K562 (cell line): ENCODE data around the gene MARCHF5. TPM values are rescaled to one million over a fixed set of nuclear protein-coding genes. Genes with fewer than 3 reads are reported as not detected.

ENCODE experiments used
- CBFA2T2 ChIP-seq: fragments of 450-650 bp; conservative IDR thresholded peaks from 2 replicates; pipeline ENCODE4 v1.6.1; 2017; ENCODE audit warnings: mild to moderate bottlenecking
- GATAD2A ChIP-seq: fragments of 450-650 bp; IDR thresholded peaks from 2 replicates; pipeline ENCODE4 v1.6.1; 2017
- LEF1 ChIP-seq: fragments of 450-650 bp; IDR thresholded peaks from 2 replicates; pipeline ENCODE4 v1.6.1; 2016; ENCODE audit warnings: mild to moderate bottlenecking
- NCOA1 ChIP-seq: fragments of 450-650 bp; IDR thresholded peaks from 2 replicates; pipeline ENCODE4 v1.6.1; 2016; ENCODE audit warnings: low read depth
- PBX2 ChIP-seq, 2 experiments: IDR thresholded peaks in 1 of 2; conservative IDR thresholded peaks in 1 of 2; 2 replicates each; pipeline ENCODE4 v1.6.1; 2016; ENCODE audit warnings: low read depth in 2 of 2, mild to moderate bottlenecking in 1 of 2, missing compliant biosample characterization in 1 of 2, missing genetic modification characterization in 1 of 2, moderate library complexity in 1 of 2
- PYGO2 ChIP-seq: fragments of 450-650 bp; IDR thresholded peaks from 2 replicates; pipeline ENCODE4 v1.6.1; 2016; ENCODE audit warnings: mild to moderate bottlenecking, missing genetic modification characterization, moderate library complexity, missing compliant biosample characterization
- RBM15 ChIP-seq: fragments of 200-400 bp; formaldehyde crosslinking; IDR thresholded peaks from 2 replicates; pipeline ENCODE4 v1.6.1; 2018; ENCODE audit warnings: mild to moderate bottlenecking, low read length, moderate library complexity; ENCODE audit not compliant: insufficient read depth
- SAP30 ChIP-seq: fragments of 200-600 bp; sonication (generic); IDR thresholded peaks from 2 replicates; pipeline ENCODE4 v1.6.1; 2012; ENCODE audit warnings: borderline replicate concordance, low read depth, mild to moderate bottlenecking, moderate library complexity, low read length, control low read depth, inconsistent platforms; ENCODE audit not compliant: insufficient read depth, poor library complexity, severe bottlenecking
- TBL1XR1 ChIP-seq, 2 experiments: IDR thresholded peaks; 2 replicates each; pipeline ENCODE4 v1.6.1; 2012; ENCODE audit warnings: improper control_type of control experiment in 2 of 2, low read length in 2 of 2, mild to moderate bottlenecking in 1 of 2
- ZNF232 ChIP-seq: sonication (generic); formaldehyde crosslinking; IDR thresholded peaks from 2 replicates; pipeline ENCODE4 v1.8.0; 2022; ENCODE audit warnings: mild to moderate bottlenecking, missing genetic modification reagents
- ZNF263 ChIP-seq: sonication (generic); formaldehyde crosslinking; IDR thresholded peaks from 2 replicates; pipeline ENCODE4 v1.8.0; 2022; ENCODE audit warnings: mild to moderate bottlenecking, missing genetic modification reagents, borderline replicate concordance
- ZNF76 ChIP-seq: fragments of 250-450 bp; sonication (Bioruptor Pico); IDR thresholded peaks from 2 replicates; pipeline ENCODE4 v1.4.0; 2020; ENCODE audit warnings: mild to moderate bottlenecking, moderate library complexity, borderline replicate concordance
- polyA plus RNA-seq, 8 experiments: library from polyadenylated mRNA; depleted of rRNA in 4 of 8; stranded (reverse) in 5 of 8; unstranded in 3 of 8; fragments of >200 nt; fragmentation: Nextera tagmentation in 2 of 8; fragmentation: Illumina TruSeq in 1 of 8; extraction: Ambion mirVana in 2 of 8; extraction: Trizol in 1 of 8; gene quantifications; 2 replicates each; pipeline versions ENCODE4 v1.2.1 to v1.2.3, GENCODE V29; 2011 to 2014; ENCODE audit warnings: inconsistent platforms in 1 of 8, missing spikeins in 1 of 8
- total RNA-seq, 7 experiments: library from RNA; depleted of rRNA in 6 of 7; stranded (reverse); fragments of >200 nt in 6 of 7; fragmentation: Illumina TruSeq in 2 of 7; extraction: Trizol in 2 of 7; gene quantifications; 2 replicates each; pipeline versions ENCODE4 v1.2.1 to v1.2.3, GENCODE V29; 2011 to 2021; ENCODE audit warnings: low replicate concordance in 1 of 7
- TF ChIP-seq, protein P1 (sequence below): sonication (generic); IDR thresholded peaks from 2 replicates; pipeline ENCODE4 v1.6.1; 2016
- TF ChIP-seq, protein P2 (sequence below): fragments of 450-650 bp; IDR thresholded peaks from 2 replicates; pipeline ENCODE4 v1.6.1; 2016

The MARCHF5 gene
- total and polyA plus RNA-seq, 9 of the 15 experiments (the other 6 are each of a cell fraction or from before 2014, with no cell fraction given): 3.4 to 27.2 (median 11.5) TPM

DNA sequence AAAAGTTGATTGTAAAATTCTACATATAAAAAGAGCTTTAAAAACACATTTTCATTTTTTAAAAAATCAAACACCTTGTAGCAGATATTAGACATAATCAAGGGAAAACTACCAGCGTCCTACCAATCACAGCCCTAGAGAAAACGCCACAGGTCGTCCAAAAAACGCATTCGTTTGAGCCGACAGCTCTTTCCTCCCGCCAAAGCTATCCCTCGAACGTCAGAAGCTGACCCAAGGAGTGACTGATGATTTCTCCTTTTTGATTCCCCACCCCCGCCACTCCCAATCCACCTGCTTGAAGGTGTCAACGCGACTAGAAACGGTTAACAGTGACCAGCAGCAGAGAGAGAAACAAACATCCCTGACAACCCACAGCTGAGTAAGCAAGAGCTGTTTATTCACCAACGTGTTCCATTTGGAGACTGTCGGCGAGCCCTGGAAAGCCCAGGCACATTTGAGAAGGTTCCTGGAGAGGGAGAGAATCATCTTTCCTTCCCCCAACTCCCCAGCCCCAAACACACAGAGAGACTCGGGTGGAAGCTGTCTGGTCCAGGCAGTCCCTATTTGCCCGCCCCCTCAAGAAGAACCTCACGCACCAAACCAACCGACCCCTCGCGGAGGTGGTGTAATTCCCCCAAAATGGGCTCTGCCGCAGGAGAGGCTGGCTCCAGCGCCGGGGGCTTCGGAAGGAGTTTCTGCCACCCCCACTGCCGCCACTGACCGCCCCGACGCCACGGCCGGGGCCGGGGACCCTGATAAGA lies 711 bp upstream of the MARCHF5 start (continued):
- TF ChIP-seq ZNF232 (CRISPR knock-in tag): no peak
- 0 out of 2 replicates have a peak, but pooled peaks have one; percentile 19 for TF ChIP-seq LEF1
- no peak for TF ChIP-seq CBFA2T2
- TF ChIP-seq ZNF76 (CRISPR knock-in tag): no peak
- TF ChIP-seq GATAD2A: no peak
- TF ChIP-seq TBL1XR1 (IDR thresholded peaks at IDR 0.05; ENCODE audit: low read length in 2 of 2): no peak
- TF ChIP-seq, protein P1, sequence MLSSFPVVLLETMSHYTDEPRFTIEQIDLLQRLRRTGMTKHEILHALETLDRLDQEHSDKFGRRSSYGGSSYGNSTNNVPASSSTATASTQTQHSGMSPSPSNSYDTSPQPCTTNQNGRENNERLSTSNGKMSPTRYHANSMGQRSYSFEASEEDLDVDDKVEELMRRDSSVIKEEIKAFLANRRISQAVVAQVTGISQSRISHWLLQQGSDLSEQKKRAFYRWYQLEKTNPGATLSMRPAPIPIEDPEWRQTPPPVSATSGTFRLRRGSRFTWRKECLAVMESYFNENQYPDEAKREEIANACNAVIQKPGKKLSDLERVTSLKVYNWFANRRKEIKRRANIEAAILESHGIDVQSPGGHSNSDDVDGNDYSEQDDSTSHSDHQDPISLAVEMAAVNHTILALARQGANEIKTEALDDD: 0 out of 2 replicates have a peak, but pooled peaks have one; percentile 61
- peak; percentile 58 for TF ChIP-seq SAP30
- TF ChIP-seq NCOA1: no peak
- no peak for TF ChIP-seq PBX2 (CRISPR knock-in tag; IDR thresholded peaks at IDR 0.05; ENCODE audit: low read depth)
- 0 out of 2 replicates have a peak, but pooled peaks have one; percentile 43 for TF ChIP-seq PBX2 (tag; conservative IDR thresholded peaks at IDR 0.05; ENCODE audit: low read depth)
- TF ChIP-seq ZNF263 (CRISPR knock-in tag): no peak
- TF ChIP-seq, protein P2, sequence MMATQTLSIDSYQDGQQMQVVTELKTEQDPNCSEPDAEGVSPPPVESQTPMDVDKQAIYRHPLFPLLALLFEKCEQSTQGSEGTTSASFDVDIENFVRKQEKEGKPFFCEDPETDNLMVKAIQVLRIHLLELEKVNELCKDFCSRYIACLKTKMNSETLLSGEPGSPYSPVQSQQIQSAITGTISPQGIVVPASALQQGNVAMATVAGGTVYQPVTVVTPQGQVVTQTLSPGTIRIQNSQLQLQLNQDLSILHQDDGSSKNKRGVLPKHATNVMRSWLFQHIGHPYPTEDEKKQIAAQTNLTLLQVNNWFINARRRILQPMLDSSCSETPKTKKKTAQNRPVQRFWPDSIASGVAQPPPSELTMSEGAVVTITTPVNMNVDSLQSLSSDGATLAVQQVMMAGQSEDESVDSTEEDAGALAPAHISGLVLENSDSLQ: peak; percentile 65
- TF ChIP-seq PYGO2 (tag): no peak
- no peak for TF ChIP-seq RBM15
